ENCODE results near the gene ARID4B.

The ARID4B gene

GRCh38 chr1:235129774-235130570 is 198.0 kb downstream of the ARID4B start:
- Histone ChIP-seq H3K36me3 (peaks cover 78% of the 10 kb centered on the region), H3K27me3 (ENCODE audit: insufficient read depth, low read depth, severe bottlenecking) (no peaks in the 10 kb centered on the region), H3K4me3 (ENCODE audit: low read depth, low read length) (no peak overlapping the region), H3K9me3 (ENCODE audit: severe bottlenecking) (no peaks in the 10 kb centered on the region), H3K27ac (peak overlapping the region; percentile 92)
- no peak for DNase-seq
- no peak for TF ChIP-seq CTCF (IDR thresholded peaks at IDR 0.05; ENCODE audit: low read depth, low read length)

GRCh38 chr1:235128456-235129328 is 199.3 kb downstream of the ARID4B start, which contains the start of gene TOMM20:
Gene TOMM20, minus strand, starts transcription at chr1:235128837. Its CDS starts 122 bp downstream, at chr1:235128715.
- no peaks in the 10 kb centered on the region for H3K9me3 ChIP-seq (ENCODE audit: severe bottlenecking)
- peak within 1 kb of the TSS; percentile 97 for H3K4me3 ChIP-seq (ENCODE audit: low read depth, low read length)
- no peak for TF ChIP-seq CTCF (IDR thresholded peaks at IDR 0.05; ENCODE audit: low read depth, low read length)
- peaks cover 78% of the 10 kb centered on the region for H3K36me3 ChIP-seq
- peak; percentile 100 for DNase-seq
- H3K27ac ChIP-seq, result peak within 1 kb of the TSS; percentile 92
- H3K27me3 ChIP-seq (ENCODE audit: insufficient read depth, low read depth, severe bottlenecking), result no peaks in the 10 kb centered on the region

- TF ChIP-seq CTCF (IDR thresholded peaks at IDR 0.05; ENCODE audit: low read depth, low read length), result no peak
- DNase-seq, result peak; percentile 45
- H3K36me3 ChIP-seq, result peaks cover 78% of the 10 kb centered on the region
- no peaks in the 10 kb centered on the region for H3K27me3 ChIP-seq (ENCODE audit: insufficient read depth, low read depth, severe bottlenecking)
- H3K9me3 ChIP-seq (ENCODE audit: severe bottlenecking), result no peaks in the 10 kb centered on the region
- peak overlapping the region; percentile 97 for H3K4me3 ChIP-seq (ENCODE audit: low read depth, low read length)
- peak overlapping the region; percentile 92 for H3K27ac ChIP-seq
Observed at GRCh38 chr1:235127732-235128455, 200.1 kb downstream of the ARID4B start.

- DNase-seq, result no peak
- Histone ChIP-seq H3K4me3 (ENCODE audit: low read depth, low read length) (peak overlapping the region; percentile 97), H3K36me3 (peaks cover 78% of the 10 kb centered on the region), H3K27ac (peak overlapping the region; percentile 92; the same call in 1 of the 2 replicates), H3K9me3 (ENCODE audit: severe bottlenecking) (no peaks in the 10 kb centered on the region), H3K27me3 (ENCODE audit: insufficient read depth, low read depth, severe bottlenecking) (no peaks in the 10 kb centered on the region)
- TF ChIP-seq CTCF (IDR thresholded peaks at IDR 0.05; ENCODE audit: low read depth, low read length), result no peak
Observed at GRCh38 chr1:235127203-235127602, 200.8 kb downstream of the ARID4B start.

- Histone ChIP-seq H3K9me3 (ENCODE audit: severe bottlenecking) (no peaks in the 10 kb centered on the region), H3K27me3 (ENCODE audit: insufficient read depth, low read depth, severe bottlenecking) (no peaks in the 10 kb centered on the region), H3K36me3 (peaks cover 89% of the 10 kb centered on the region), H3K4me3 (ENCODE audit: low read depth, low read length) (no peak overlapping the region), H3K27ac (no peak overlapping the region)
- DNase-seq, result no peak
- no peak for TF ChIP-seq CTCF (IDR thresholded peaks at IDR 0.05; ENCODE audit: low read depth, low read length)
Observed at GRCh38 chr1:235124665-235125064, 203.3 kb downstream of the ARID4B start.

All from WERI-Rb-1 (cell line).